Measurements from ENCODE around the gene DCAF6. TPM values are rescaled to one million over a fixed set of nuclear protein-coding genes. Genes with fewer than 3 reads are reported as not detected.

Gene DCAF6
- total RNA-seq, 1 experiment from 2014 or later, result 31.9 TPM

- DNase-seq (ENCODE audit: low spot score), result peak; percentile 65
- H3K27ac ChIP-seq (ENCODE audit: low read depth, low read length, poor library complexity, severe bottlenecking), result peak overlapping the region; percentile 98
Measured at GRCh38 chr1:167935216-167936067, 1.0 kb upstream of the DCAF6 start.

DNA sequence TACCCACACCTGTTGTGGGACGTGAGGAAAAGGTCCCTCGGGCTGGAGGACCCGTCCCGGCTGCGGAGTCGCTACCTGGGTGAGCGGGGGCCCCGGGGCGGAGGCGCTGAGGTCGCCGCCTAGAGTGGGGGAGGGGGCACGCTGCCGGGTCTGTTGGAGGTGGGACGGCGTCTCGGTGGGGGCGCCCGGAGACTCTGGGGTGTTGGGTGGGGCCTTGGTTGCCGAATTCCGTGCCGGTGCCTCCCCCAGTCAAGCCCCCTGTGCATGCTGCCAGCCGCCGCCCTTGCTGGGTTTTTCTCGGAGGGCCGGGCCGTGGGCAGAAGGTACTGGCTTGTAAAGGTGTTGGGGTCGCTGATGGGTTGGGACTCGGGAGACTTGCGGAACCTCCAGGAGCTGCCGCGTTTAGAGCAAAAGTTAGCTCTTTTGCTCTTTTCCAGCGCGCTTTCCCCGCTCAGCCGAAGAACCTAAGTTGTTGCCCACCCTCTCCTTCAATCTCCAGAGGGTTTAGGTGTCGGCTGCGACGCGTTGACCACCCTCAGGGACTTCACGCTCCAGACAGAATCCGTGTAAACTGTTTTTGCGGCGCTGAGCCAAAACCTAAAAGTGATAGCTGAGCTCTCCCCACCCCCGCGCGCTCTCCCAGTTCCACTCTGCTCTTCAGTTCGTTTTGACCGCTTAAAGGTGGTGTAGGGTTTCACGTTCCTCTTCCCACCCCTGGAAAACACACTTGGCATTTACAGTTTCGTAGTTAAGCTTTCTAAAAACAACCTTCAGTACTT lies 636 bp downstream of the DCAF6 start, which contains the start of gene MPC2:
Gene MPC2, minus strand, starts transcription at position 143 of the 779 bp plus-strand sequence. CDS start 1,231 bp downstream, outside the sequence.
- DNase-seq (ENCODE audit: low spot score), result peak; percentile 82
- CTCF ChIA-PET, result no interaction called here
- POLR2A ChIA-PET (ENCODE audit: low non-redundant PET), result no interaction called here
- Histone ChIP-seq H3K4me1 (ENCODE audit: insufficient read depth, low read length, poor library complexity, severe bottlenecking) (peaks cover 15% of the 10 kb centered on the region), H3K4me3 (ENCODE audit: low read depth, low read length, poor library complexity, severe bottlenecking) (peak within 1 kb of the TSS; percentile 75), H3K9me3 (ENCODE audit: low read depth, low read length, poor library complexity, severe bottlenecking) (no peaks in the 10 kb centered on the region), H3K27me3 (replicated peaks; ENCODE audit: insufficient read depth, low read depth, low read length, poor library complexity) (no peaks in the 10 kb centered on the region), H3K27ac (ENCODE audit: low read depth, low read length, poor library complexity, severe bottlenecking) (peak within 1 kb of the TSS; percentile 98), H3K36me3 (ENCODE audit: insufficient read depth, low read length, poor library complexity, severe bottlenecking) (no peaks in the 10 kb centered on the region)
- TF ChIP-seq EZH2 (IDR thresholded peaks at IDR 0.05; ENCODE audit: borderline replicate concordance, low read depth, low read length, poor library complexity, severe bottlenecking), result no peak
- TF ChIP-seq, protein P1, sequence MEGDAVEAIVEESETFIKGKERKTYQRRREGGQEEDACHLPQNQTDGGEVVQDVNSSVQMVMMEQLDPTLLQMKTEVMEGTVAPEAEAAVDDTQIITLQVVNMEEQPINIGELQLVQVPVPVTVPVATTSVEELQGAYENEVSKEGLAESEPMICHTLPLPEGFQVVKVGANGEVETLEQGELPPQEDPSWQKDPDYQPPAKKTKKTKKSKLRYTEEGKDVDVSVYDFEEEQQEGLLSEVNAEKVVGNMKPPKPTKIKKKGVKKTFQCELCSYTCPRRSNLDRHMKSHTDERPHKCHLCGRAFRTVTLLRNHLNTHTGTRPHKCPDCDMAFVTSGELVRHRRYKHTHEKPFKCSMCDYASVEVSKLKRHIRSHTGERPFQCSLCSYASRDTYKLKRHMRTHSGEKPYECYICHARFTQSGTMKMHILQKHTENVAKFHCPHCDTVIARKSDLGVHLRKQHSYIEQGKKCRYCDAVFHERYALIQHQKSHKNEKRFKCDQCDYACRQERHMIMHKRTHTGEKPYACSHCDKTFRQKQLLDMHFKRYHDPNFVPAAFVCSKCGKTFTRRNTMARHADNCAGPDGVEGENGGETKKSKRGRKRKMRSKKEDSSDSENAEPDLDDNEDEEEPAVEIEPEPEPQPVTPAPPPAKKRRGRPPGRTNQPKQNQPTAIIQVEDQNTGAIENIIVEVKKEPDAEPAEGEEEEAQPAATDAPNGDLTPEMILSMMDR (conservative IDR thresholded peaks at IDR 0.05; ENCODE audit: low read depth, low read length), result no peak
- intact Hi-C loops (cut with micrococcal nuclease; ENCODE audit: unreplicated experiment), result loop anchor here (10.0 kb wide), 1 partner anchor 222 kb away; no protein-coding TSS in a partner anchor
- BruUV-seq (replicated peaks), result no TSS peak

More at GRCh38 chr1:167935216-167936067, 1.0 kb upstream of the DCAF6 start:
- Histone ChIP-seq H3K27me3 (replicated peaks; ENCODE audit: insufficient read depth, low read depth, low read length, poor library complexity) (no peaks in the 10 kb centered on the region), H3K9me3 (ENCODE audit: low read depth, low read length, poor library complexity, severe bottlenecking) (no peaks in the 10 kb centered on the region), H3K4me3 (ENCODE audit: low read depth, low read length, poor library complexity, severe bottlenecking) (peak overlapping the region; percentile 75), H3K4me1 (ENCODE audit: insufficient read depth, low read length, poor library complexity, severe bottlenecking) (peaks cover 15% of the 10 kb centered on the region), H3K36me3 (ENCODE audit: insufficient read depth, low read length, poor library complexity, severe bottlenecking) (no peaks in the 10 kb centered on the region)
- ChIA-PET CTCF (interaction anchor here (1.1 to 1.4 kb wide), 2 partner anchors 147 to 150 kb away, joined by 4 read pairs; no protein-coding TSS in a partner anchor), POLR2A (ENCODE audit: low non-redundant PET) (interaction anchor here (0.6 kb wide), 1 partner anchor 17 kb away, joined by 3 read pairs; no protein-coding TSS in a partner anchor)
- BruUV-seq (replicated peaks), result no TSS peak
- intact Hi-C loops (cut with micrococcal nuclease; ENCODE audit: unreplicated experiment), result loop anchor here (10.0 kb wide), 1 partner anchor 221 kb away; no protein-coding TSS in a partner anchor
- TF ChIP-seq, protein P1 (conservative IDR thresholded peaks at IDR 0.05; ENCODE audit: low read depth, low read length), result no peak
- no peak for TF ChIP-seq EZH2 (IDR thresholded peaks at IDR 0.05; ENCODE audit: borderline replicate concordance, low read depth, low read length, poor library complexity, severe bottlenecking)

DNA sequence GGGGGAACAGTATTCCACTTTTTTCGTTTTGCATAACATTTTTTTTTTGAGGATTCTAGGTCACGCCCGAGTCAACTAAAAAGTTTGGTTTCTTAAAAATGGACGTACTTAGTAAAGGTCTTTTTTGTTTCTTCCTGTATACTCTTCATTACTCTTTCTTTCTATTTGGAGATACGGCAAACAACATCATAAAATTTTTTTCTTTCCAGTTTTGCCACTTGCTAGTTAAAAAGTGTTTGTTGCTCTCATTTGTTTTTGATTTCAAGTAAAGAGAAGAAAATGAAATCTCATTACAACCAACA lies 1.2 kb downstream of the DCAF6 start:
- peak overlapping the region; percentile 98 for H3K27ac ChIP-seq (ENCODE audit: low read depth, low read length, poor library complexity, severe bottlenecking)
- no peaks in the 10 kb centered on the region for H3K27me3 ChIP-seq (replicated peaks; ENCODE audit: insufficient read depth, low read depth, low read length, poor library complexity)
- no peaks in the 10 kb centered on the region for H3K36me3 ChIP-seq (ENCODE audit: insufficient read depth, low read length, poor library complexity, severe bottlenecking)
- peaks cover 15% of the 10 kb centered on the region for H3K4me1 ChIP-seq (ENCODE audit: insufficient read depth, low read length, poor library complexity, severe bottlenecking)
- intact Hi-C loops (cut with micrococcal nuclease; ENCODE audit: unreplicated experiment), result loop anchor here (10.0 kb wide), 1 partner anchor 223 kb away; no protein-coding TSS in a partner anchor
- ChIA-PET POLR2A (ENCODE audit: low non-redundant PET) (no interaction called here), CTCF (no interaction called here)
- no TSS peak for BruUV-seq (replicated peaks)
- no peaks in the 10 kb centered on the region for H3K9me3 ChIP-seq (ENCODE audit: low read depth, low read length, poor library complexity, severe bottlenecking)
- DNase-seq (ENCODE audit: low spot score), result no peak
- H3K4me3 ChIP-seq (ENCODE audit: low read depth, low read length, poor library complexity, severe bottlenecking), result peak overlapping the region; percentile 75
- TF ChIP-seq, protein P1 (conservative IDR thresholded peaks at IDR 0.05; ENCODE audit: low read depth, low read length), result no peak
- TF ChIP-seq EZH2 (IDR thresholded peaks at IDR 0.05; ENCODE audit: borderline replicate concordance, low read depth, low read length, poor library complexity, severe bottlenecking), result no peak
